Measurements from ENCODE around the gene TTC16.

Gene TTC16

DNA sequence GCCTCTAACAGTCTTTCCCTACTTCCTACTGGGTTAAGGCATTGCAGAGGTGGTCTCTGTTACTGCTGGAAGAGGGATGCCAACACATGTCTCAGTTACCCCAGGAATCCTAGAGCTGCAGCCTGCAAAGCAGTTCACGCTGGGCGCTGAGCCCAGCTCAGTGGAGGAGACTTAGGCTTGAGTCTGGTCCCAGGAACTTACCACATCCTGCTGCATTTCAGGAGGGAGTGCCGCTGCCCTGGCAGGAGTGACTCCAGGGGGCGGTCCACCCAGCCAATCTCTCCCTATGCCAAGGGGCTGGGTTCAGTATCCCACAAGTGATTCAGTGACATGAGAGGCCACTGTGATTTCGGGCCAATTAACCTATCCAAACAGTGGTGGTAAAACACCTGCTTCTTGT, 7.6 kb downstream of the TTC16 start:
- Histone ChIP-seq H3K4me3 (ENCODE audit: low read length) (no peak overlapping the region), H3K4ac (ENCODE audit: low read depth, low read length) (no peak overlapping the region), H2BK15ac (replicated peaks; ENCODE audit: low read depth) (no peak overlapping the region), H4K8ac (ENCODE audit: low read depth, low read length) (no peak overlapping the region), H3K4me1 (ENCODE audit: control insufficient read depth, low read depth, low read length) (no peaks in the 10 kb centered on the region), H3K79me1 (ENCODE audit: low read length) (no peaks in the 10 kb centered on the region), H3K79me2 (ENCODE audit: control insufficient read depth, insufficient read depth, low read length) (no peaks in the 10 kb centered on the region), H3K23ac (ENCODE audit: low read length) (no peak overlapping the region), H2BK5ac (ENCODE audit: low read length) (no peak overlapping the region), H3K9ac (ENCODE audit: low read length) (no peak overlapping the region), H3K27me3 (ENCODE audit: insufficient read depth, low read length, poor library complexity) (no peaks in the 10 kb centered on the region), H3K27ac (ENCODE audit: low read depth, low read length) (no peak overlapping the region), H3K56ac (ENCODE audit: low read length) (no peak overlapping the region), H3K36me3 (ENCODE audit: control insufficient read depth, insufficient read depth, low read length) (no peaks in the 10 kb centered on the region), H4K5ac (ENCODE audit: low read length) (no peak overlapping the region), H3K18ac (ENCODE audit: low read length) (no peak overlapping the region), H2BK120ac (ENCODE audit: low read depth, low read length) (no peak overlapping the region), H3K4me2 (ENCODE audit: low read length) (no peak overlapping the region), H2AK5ac (ENCODE audit: low read length) (no peak overlapping the region)
- no CpG with 5 or more reads among the region's 5 CpGs for WGBS (ENCODE audit: extremely low coverage, insufficient coverage, low lambda C conversion rate)
- no peak for DNase-seq

DNA sequence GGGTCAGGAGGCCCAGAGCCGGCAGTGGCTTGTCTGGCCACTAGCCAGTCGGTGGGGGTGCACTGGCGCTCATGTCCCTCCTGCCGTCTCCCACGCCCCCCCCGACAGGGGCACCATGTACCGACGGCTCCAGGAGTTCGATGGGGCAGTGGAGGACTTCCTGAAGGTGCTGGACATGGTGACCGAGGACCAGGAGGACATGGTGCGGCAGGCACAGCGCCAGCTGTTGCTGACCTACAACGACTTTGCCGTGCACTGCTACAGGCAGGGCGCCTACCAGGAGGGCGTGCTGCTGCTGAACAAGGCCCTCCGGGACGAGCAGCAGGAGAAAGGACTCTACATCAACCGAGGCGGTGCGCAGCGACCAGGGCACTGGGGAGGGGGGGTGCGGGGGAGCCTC, 8.1 kb downstream of the TTC16 start:
- no CpG with 5 or more reads among the region's 23 CpGs for WGBS (ENCODE audit: extremely low coverage, insufficient coverage, low lambda C conversion rate)
- Histone ChIP-seq H4K8ac (ENCODE audit: low read depth, low read length) (no peak overlapping the region), H2BK5ac (ENCODE audit: low read length) (no peak overlapping the region), H3K4me1 (ENCODE audit: control insufficient read depth, low read depth, low read length) (no peaks in the 10 kb centered on the region), H3K23ac (ENCODE audit: low read length) (no peak overlapping the region), H3K4me2 (ENCODE audit: low read length) (no peak overlapping the region), H3K4me3 (ENCODE audit: low read length) (no peak overlapping the region), H3K18ac (ENCODE audit: low read length) (no peak overlapping the region), H4K5ac (ENCODE audit: low read length) (no peak overlapping the region), H2AK5ac (ENCODE audit: low read length) (no peak overlapping the region), H2BK15ac (replicated peaks; ENCODE audit: low read depth) (no peak overlapping the region), H3K56ac (ENCODE audit: low read length) (no peak overlapping the region), H3K79me2 (ENCODE audit: control insufficient read depth, insufficient read depth, low read length) (no peaks in the 10 kb centered on the region), H3K9ac (ENCODE audit: low read length) (no peak overlapping the region), H3K27me3 (ENCODE audit: insufficient read depth, low read length, poor library complexity) (no peaks in the 10 kb centered on the region), H3K4ac (ENCODE audit: low read depth, low read length) (no peak overlapping the region), H3K27ac (ENCODE audit: low read depth, low read length) (no peak overlapping the region), H3K36me3 (ENCODE audit: control insufficient read depth, insufficient read depth, low read length) (no peaks in the 10 kb centered on the region), H3K79me1 (ENCODE audit: low read length) (no peaks in the 10 kb centered on the region), H2BK120ac (ENCODE audit: low read depth, low read length) (no peak overlapping the region)
- DNase-seq: no peak

DNA sequence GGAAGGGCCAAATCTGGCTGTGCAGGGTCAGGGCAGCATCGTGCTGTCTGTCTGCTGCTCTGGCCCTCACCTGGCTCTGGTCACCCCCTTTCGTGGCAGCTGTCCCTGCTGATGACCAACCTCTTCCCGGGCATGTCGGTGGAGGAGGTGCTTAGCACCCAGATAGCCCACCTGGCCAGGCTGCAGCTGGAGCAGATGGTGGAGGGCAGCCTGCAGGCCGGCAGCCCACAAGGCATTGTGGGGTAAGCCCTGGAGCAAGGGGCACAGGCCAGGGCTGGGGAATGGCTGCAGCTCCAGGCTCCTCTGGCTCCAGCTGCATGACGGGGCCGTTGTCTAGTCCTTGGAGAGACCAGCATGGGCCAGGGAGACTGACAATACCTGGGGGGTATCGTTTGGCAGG, 11.0 kb downstream of the TTC16 start:
- Histone ChIP-seq H3K4me3 (ENCODE audit: low read length) (no peak overlapping the region), H3K23ac (ENCODE audit: low read length) (no peak overlapping the region), H3K18ac (ENCODE audit: low read length) (no peak overlapping the region), H3K4me1 (ENCODE audit: control insufficient read depth, low read depth, low read length) (no peaks in the 10 kb centered on the region), H3K56ac (ENCODE audit: low read length) (no peak overlapping the region), H3K79me1 (ENCODE audit: low read length) (no peaks in the 10 kb centered on the region), H3K4ac (ENCODE audit: low read depth, low read length) (no peak overlapping the region), H2BK15ac (replicated peaks; ENCODE audit: low read depth) (no peak overlapping the region), H3K27ac (ENCODE audit: low read depth, low read length) (no peak overlapping the region), H2BK5ac (ENCODE audit: low read length) (no peak overlapping the region), H2BK120ac (ENCODE audit: low read depth, low read length) (no peak overlapping the region), H3K4me2 (ENCODE audit: low read length) (no peak overlapping the region), H3K36me3 (ENCODE audit: control insufficient read depth, insufficient read depth, low read length) (no peaks in the 10 kb centered on the region), H3K79me2 (ENCODE audit: control insufficient read depth, insufficient read depth, low read length) (no peaks in the 10 kb centered on the region), H3K9ac (ENCODE audit: low read length) (no peak overlapping the region), H2AK5ac (ENCODE audit: low read length) (no peak overlapping the region), H4K5ac (ENCODE audit: low read length) (no peak overlapping the region), H4K8ac (ENCODE audit: low read depth, low read length) (no peak overlapping the region), H3K27me3 (ENCODE audit: insufficient read depth, low read length, poor library complexity) (no peaks in the 10 kb centered on the region)
- WGBS (ENCODE audit: extremely low coverage, insufficient coverage, low lambda C conversion rate): no CpG with 5 or more reads among the region's 8 CpGs
- no peak for DNase-seq

DNA sequence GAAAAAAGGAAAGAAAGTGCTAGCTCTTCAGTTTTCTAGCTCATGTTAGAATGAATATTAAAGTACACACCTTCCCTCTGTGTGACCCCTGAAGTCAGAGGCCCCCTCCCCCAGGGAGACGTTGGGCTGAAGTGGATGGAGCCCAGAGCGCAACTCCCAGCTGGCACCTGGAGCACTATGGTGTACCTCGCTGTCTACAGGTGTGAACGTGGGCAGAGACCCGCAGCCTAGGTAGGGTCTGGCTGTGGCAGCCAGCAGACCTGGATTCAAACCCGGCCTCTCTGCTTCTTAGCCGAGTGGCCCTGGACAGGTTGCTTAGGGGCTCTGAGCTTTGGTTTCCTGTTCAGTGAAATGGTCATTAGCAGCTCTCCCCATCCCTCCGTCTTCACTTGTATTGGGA, 12.9 kb downstream of the TTC16 start:
- Histone ChIP-seq H3K79me1 (ENCODE audit: low read length) (no peaks in the 10 kb centered on the region), H2BK5ac (ENCODE audit: low read length) (no peak overlapping the region), H3K4me1 (ENCODE audit: control insufficient read depth, low read depth, low read length) (no peaks in the 10 kb centered on the region), H2BK120ac (ENCODE audit: low read depth, low read length) (no peak overlapping the region), H3K27ac (ENCODE audit: low read depth, low read length) (no peak overlapping the region), H3K4me3 (ENCODE audit: low read length) (no peak overlapping the region), H4K8ac (ENCODE audit: low read depth, low read length) (no peak overlapping the region), H3K79me2 (ENCODE audit: control insufficient read depth, insufficient read depth, low read length) (no peaks in the 10 kb centered on the region), H3K9ac (ENCODE audit: low read length) (no peak overlapping the region), H3K27me3 (ENCODE audit: insufficient read depth, low read length, poor library complexity) (no peaks in the 10 kb centered on the region), H3K18ac (ENCODE audit: low read length) (no peak overlapping the region), H3K36me3 (ENCODE audit: control insufficient read depth, insufficient read depth, low read length) (no peaks in the 10 kb centered on the region), H3K56ac (ENCODE audit: low read length) (no peak overlapping the region), H3K23ac (ENCODE audit: low read length) (no peak overlapping the region), H2AK5ac (ENCODE audit: low read length) (no peak overlapping the region), H3K4ac (ENCODE audit: low read depth, low read length) (no peak overlapping the region), H3K4me2 (ENCODE audit: low read length) (no peak overlapping the region), H4K5ac (ENCODE audit: low read length) (no peak overlapping the region), H2BK15ac (replicated peaks; ENCODE audit: low read depth) (no peak overlapping the region)
- DNase-seq: no peak
- no CpG with 5 or more reads among the region's 8 CpGs for WGBS (ENCODE audit: extremely low coverage, insufficient coverage, low lambda C conversion rate)

DNA sequence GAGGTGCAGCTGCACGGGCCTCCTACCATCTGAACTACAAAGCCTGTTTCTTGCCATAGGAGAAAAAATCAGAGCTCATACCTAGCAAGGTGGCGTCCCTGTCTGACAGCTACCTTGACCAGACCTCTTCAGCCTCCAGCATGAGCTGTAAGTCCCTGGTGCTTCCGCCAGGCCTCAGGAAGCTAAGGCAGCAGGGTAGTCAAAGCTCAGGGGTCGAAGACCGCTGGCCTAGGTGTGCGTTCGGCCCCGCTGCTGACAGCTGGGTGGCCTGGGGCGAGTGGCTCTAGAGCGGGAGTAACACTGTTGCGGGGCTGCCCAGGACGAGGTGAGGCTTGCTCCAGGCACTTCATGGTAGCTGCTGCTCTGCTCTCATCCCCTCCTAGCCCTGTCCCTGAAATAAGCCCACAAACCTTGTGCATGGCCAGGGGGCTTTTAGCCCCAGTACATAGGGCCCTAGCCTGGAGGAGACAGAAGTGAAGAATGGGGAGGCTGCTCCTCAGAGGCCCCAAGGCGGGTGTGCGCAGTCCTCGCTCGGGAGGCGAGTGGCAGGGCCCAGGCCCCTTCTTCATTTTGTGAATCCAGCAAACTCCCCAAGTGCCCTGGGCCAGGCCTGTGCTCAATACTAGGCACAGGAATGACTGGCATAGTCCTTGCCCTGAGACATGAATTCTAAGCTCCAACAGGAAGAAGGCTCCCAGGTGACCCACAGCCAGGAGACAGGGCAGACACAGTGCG, 13.8 kb downstream of the TTC16 start:
- H3K18ac ChIP-seq (ENCODE audit: low read length): no peak overlapping the region
- no peaks in the 10 kb centered on the region for H3K4me1 ChIP-seq (ENCODE audit: control insufficient read depth, low read depth, low read length)
- no peak overlapping the region for H2BK120ac ChIP-seq (ENCODE audit: low read depth, low read length)
- H2BK15ac ChIP-seq (replicated peaks; ENCODE audit: low read depth): no peak overlapping the region
- H3K4ac ChIP-seq (ENCODE audit: low read depth, low read length): no peak overlapping the region
- no peaks in the 10 kb centered on the region for H3K79me2 ChIP-seq (ENCODE audit: control insufficient read depth, insufficient read depth, low read length)
- DNase-seq: no peak
- H3K36me3 ChIP-seq (ENCODE audit: control insufficient read depth, insufficient read depth, low read length): no peaks in the 10 kb centered on the region
- H3K23ac ChIP-seq (ENCODE audit: low read length): no peak overlapping the region
- no peak overlapping the region for H3K4me3 ChIP-seq (ENCODE audit: low read length)
- H3K27ac ChIP-seq (ENCODE audit: low read depth, low read length): no peak overlapping the region
- no peak overlapping the region for H4K8ac ChIP-seq (ENCODE audit: low read depth, low read length)
- H2AK5ac ChIP-seq (ENCODE audit: low read length): no peak overlapping the region
- H4K5ac ChIP-seq (ENCODE audit: low read length): no peak overlapping the region
- no peak overlapping the region for H3K56ac ChIP-seq (ENCODE audit: low read length)
- WGBS (ENCODE audit: extremely low coverage, insufficient coverage, low lambda C conversion rate): no CpG with 5 or more reads among the region's 18 CpGs
- no peaks in the 10 kb centered on the region for H3K79me1 ChIP-seq (ENCODE audit: low read length)
- no peak overlapping the region for H2BK5ac ChIP-seq (ENCODE audit: low read length)
- H3K9ac ChIP-seq (ENCODE audit: low read length): no peak overlapping the region
- no peak overlapping the region for H3K4me2 ChIP-seq (ENCODE audit: low read length)
- H3K27me3 ChIP-seq (ENCODE audit: insufficient read depth, low read length, poor library complexity): no peaks in the 10 kb centered on the region

DNA sequence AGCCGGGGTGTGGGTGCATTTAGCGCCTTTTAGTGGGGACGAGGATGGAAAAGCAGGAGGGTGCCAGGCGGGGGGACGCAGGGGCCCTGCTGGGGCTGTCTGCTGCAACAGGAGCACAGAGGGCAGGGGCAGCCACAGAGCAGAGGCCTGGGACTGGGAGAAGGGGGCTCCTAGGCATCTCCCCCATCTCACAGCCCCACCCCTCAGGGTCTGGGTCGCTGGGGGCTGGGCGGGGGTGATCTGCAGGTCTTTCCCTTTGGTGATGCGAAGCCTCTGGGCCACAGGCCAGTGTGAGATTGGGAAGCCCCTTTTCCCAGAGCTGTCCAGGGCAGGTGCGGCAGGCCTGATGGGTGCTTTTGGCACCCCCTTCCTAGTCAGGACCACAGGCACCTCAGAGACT, 14.4 kb downstream of the TTC16 start:
- H3K23ac ChIP-seq (ENCODE audit: low read length): no peak overlapping the region
- H3K18ac ChIP-seq (ENCODE audit: low read length): no peak overlapping the region
- no peak overlapping the region for H3K56ac ChIP-seq (ENCODE audit: low read length)
- no CpG with 5 or more reads among the region's 9 CpGs for WGBS (ENCODE audit: extremely low coverage, insufficient coverage, low lambda C conversion rate)
- no peak overlapping the region for H3K4me2 ChIP-seq (ENCODE audit: low read length)
- no peaks in the 10 kb centered on the region for H3K27me3 ChIP-seq (ENCODE audit: insufficient read depth, low read length, poor library complexity)
- no peak for DNase-seq
- no peak overlapping the region for H2AK5ac ChIP-seq (ENCODE audit: low read length)
- H2BK15ac ChIP-seq (replicated peaks; ENCODE audit: low read depth): no peak overlapping the region
- H4K8ac ChIP-seq (ENCODE audit: low read depth, low read length): no peak overlapping the region
- no peaks in the 10 kb centered on the region for H3K79me1 ChIP-seq (ENCODE audit: low read length)
- no peak overlapping the region for H2BK5ac ChIP-seq (ENCODE audit: low read length)
- H3K4me1 ChIP-seq (ENCODE audit: control insufficient read depth, low read depth, low read length): no peaks in the 10 kb centered on the region
- no peaks in the 10 kb centered on the region for H3K36me3 ChIP-seq (ENCODE audit: control insufficient read depth, insufficient read depth, low read length)
- no peak overlapping the region for H3K4ac ChIP-seq (ENCODE audit: low read depth, low read length)
- H3K27ac ChIP-seq (ENCODE audit: low read depth, low read length): no peak overlapping the region
- H2BK120ac ChIP-seq (ENCODE audit: low read depth, low read length): no peak overlapping the region
- H3K4me3 ChIP-seq (ENCODE audit: low read length): no peak overlapping the region
- H3K9ac ChIP-seq (ENCODE audit: low read length): no peak overlapping the region
- no peak overlapping the region for H4K5ac ChIP-seq (ENCODE audit: low read length)
- no peaks in the 10 kb centered on the region for H3K79me2 ChIP-seq (ENCODE audit: control insufficient read depth, insufficient read depth, low read length)
